ENCODE data around the gene NUDT11. TPM values are rescaled to one million over a fixed set of nuclear protein-coding genes. Genes with fewer than 3 reads are reported as not detected.
"Not testable (repeated sequence)": the region's sequence is repeated elsewhere in the genome, so short reads cannot be mapped to it uniquely, and the experiment has no call there.

Gene NUDT11
- polyA plus RNA-seq, 1 of the 3 experiments (the other 2 are of a cell fraction), result 7.6 TPM

- TF ChIP-seq, protein P1, sequence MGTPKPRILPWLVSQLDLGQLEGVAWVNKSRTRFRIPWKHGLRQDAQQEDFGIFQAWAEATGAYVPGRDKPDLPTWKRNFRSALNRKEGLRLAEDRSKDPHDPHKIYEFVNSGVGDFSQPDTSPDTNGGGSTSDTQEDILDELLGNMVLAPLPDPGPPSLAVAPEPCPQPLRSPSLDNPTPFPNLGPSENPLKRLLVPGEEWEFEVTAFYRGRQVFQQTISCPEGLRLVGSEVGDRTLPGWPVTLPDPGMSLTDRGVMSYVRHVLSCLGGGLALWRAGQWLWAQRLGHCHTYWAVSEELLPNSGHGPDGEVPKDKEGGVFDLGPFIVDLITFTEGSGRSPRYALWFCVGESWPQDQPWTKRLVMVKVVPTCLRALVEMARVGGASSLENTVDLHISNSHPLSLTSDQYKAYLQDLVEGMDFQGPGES (IDR thresholded peaks at IDR 0.05; ENCODE audit: low read depth, low read length), result no peak
- no peak for TF ChIP-seq REST (IDR thresholded peaks at IDR 0.05; ENCODE audit: low read depth, low read length)
Observed at GRCh38 chrX:51487960-51488267, 8.5 kb downstream of the NUDT11 start (continued).

GRCh38 chrX:51484616-51485015 lies 11.8 kb downstream of the NUDT11 start:
- H3K9me2 ChIP-seq, result no peaks in the 10 kb centered on the region
- DNase-seq, result no peak
- ChIA-PET CTCF (interaction anchor here (1.0 to 1.8 kb wide), 2 partner anchors 24 to 776 kb away, joined by 3 to 8 read pairs; no protein-coding TSS in a partner anchor), POLR2A (no interaction called here)
- H4K20me1 ChIP-seq (ENCODE audit: insufficient read depth), result no peaks in the 10 kb centered on the region
- H2AFZ ChIP-seq (ENCODE audit: low read depth), result no peak overlapping the region
- no peaks in the 10 kb centered on the region for H3K4me1 ChIP-seq (ENCODE audit: control insufficient read depth in 1 of 2, insufficient read depth in 2 of 2, low read depth in 1 of 2, low read length in 1 of 2)
- H3K36me3 ChIP-seq (replicated peaks in 1 of 2; ENCODE audit: control insufficient read depth in 1 of 2, insufficient read depth in 2 of 2, low read length in 1 of 2), result no peaks in the 10 kb centered on the region
- no peak overlapping the region for H3K9ac ChIP-seq
- no peaks in the 10 kb centered on the region for H3K79me2 ChIP-seq (ENCODE audit: insufficient read depth)
- WGBS (ENCODE audit: low lambda C conversion rate), result 24% methylated on average over 6 of the region's 6 CpGs
- no peak overlapping the region for H3K4me3 ChIP-seq (ENCODE audit: low read depth in 2 of 2, low read length in 1 of 2)
- no peaks in the 10 kb centered on the region for H3F3A ChIP-seq (replicated peaks; ENCODE audit: insufficient read depth)
- no peak for TF ChIP-seq EP300 (IDR thresholded peaks at IDR 0.05; ENCODE audit: borderline replicate concordance in 1 of 2, low read depth in 1 of 2, low read length in 1 of 2)
- TF ChIP-seq YY1 (IDR thresholded peaks at IDR 0.05; ENCODE audit: low read depth), result no peak
- no peak for TF ChIP-seq MAX (IDR thresholded peaks at IDR 0.05; ENCODE audit: low read depth)
- TF ChIP-seq RCOR1 (IDR thresholded peaks at IDR 0.05; ENCODE audit: low read length), result no peak
- no peak for TF ChIP-seq SIN3A (IDR thresholded peaks at IDR 0.05; ENCODE audit: borderline replicate concordance, low read depth, low read length)
- TF ChIP-seq FOXM1 (IDR thresholded peaks at IDR 0.05; ENCODE audit: low read depth), result no peak
- TF ChIP-seq NFIC (IDR thresholded peaks at IDR 0.05; ENCODE audit: borderline replicate concordance), result no peak
- TF ChIP-seq RFX5 (IDR thresholded peaks at IDR 0.05; ENCODE audit: low read length), result no peak
- no peak for TF ChIP-seq EZH2phosphoT487 (IDR thresholded peaks at IDR 0.05; ENCODE audit: borderline replicate concordance, low read depth)
- TF ChIP-seq, protein P2, sequence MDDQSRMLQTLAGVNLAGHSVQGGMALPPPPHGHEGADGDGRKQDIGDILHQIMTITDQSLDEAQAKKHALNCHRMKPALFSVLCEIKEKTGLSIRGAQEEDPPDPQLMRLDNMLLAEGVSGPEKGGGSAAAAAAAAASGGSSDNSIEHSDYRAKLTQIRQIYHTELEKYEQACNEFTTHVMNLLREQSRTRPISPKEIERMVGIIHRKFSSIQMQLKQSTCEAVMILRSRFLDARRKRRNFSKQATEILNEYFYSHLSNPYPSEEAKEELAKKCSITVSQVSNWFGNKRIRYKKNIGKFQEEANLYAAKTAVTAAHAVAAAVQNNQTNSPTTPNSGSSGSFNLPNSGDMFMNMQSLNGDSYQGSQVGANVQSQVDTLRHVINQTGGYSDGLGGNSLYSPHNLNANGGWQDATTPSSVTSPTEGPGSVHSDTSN (IDR thresholded peaks at IDR 0.05), result no peak
- TF ChIP-seq, protein P3, sequence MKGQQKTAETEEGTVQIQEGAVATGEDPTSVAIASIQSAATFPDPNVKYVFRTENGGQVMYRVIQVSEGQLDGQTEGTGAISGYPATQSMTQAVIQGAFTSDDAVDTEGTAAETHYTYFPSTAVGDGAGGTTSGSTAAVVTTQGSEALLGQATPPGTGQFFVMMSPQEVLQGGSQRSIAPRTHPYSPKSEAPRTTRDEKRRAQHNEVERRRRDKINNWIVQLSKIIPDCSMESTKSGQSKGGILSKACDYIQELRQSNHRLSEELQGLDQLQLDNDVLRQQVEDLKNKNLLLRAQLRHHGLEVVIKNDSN (IDR thresholded peaks at IDR 0.05; ENCODE audit: borderline replicate concordance, low read depth), result no peak
- TF ChIP-seq GATA2 (CRISPR knock-in tag; IDR thresholded peaks at IDR 0.05), result no peak
- H3K9me3 ChIP-seq, result no peaks in the 10 kb centered on the region
- H3K27me3 ChIP-seq (ENCODE audit: insufficient read depth), result peaks cover 6% of the 10 kb centered on the region; the same call in 1 of the 2 replicates
- no peak overlapping the region for H3K27ac ChIP-seq (ENCODE audit: low read depth in 2 of 2, low read length in 1 of 2)
- no peak overlapping the region for H3K4me2 ChIP-seq

GRCh38 chrX:51482411-51482810 lies 14.0 kb downstream of the NUDT11 start:
- H2AFZ ChIP-seq (ENCODE audit: low read depth); H3K4me3 ChIP-seq (ENCODE audit: low read depth in 2 of 2, low read length in 1 of 2); H3K79me2 ChIP-seq (ENCODE audit: insufficient read depth); H3K9me2 ChIP-seq; H3K4me2 ChIP-seq; H4K20me1 ChIP-seq (ENCODE audit: insufficient read depth); H3K36me3 ChIP-seq (replicated peaks in 1 of 2; ENCODE audit: control insufficient read depth in 1 of 2, insufficient read depth in 2 of 2, low read length in 1 of 2); H3K27me3 ChIP-seq (ENCODE audit: insufficient read depth); H3K9me3 ChIP-seq; H3K4me1 ChIP-seq (ENCODE audit: control insufficient read depth in 1 of 2, insufficient read depth in 2 of 2, low read depth in 1 of 2, low read length in 1 of 2); DNase-seq; H3F3A ChIP-seq (replicated peaks; ENCODE audit: insufficient read depth); H3K27ac ChIP-seq (ENCODE audit: low read depth in 2 of 2, low read length in 1 of 2); POLR2A ChIA-PET; H3K9ac ChIP-seq: not testable (repeated sequence)
- CTCF ChIA-PET, result interaction anchor here (2.0 kb wide), 1 partner anchor 21 kb away, joined by 5 read pairs; no protein-coding TSS in a partner anchor
- WGBS (ENCODE audit: low lambda C conversion rate), result 57% methylated on average over 4 of the region's 5 CpGs

All from SK-N-SH (cell line).